Breast epithelium (tissue), 4 donors: ENCODE measurements around the gene IGSF9. TPM values are rescaled to one million over a fixed set of nuclear protein-coding genes. Genes with fewer than 3 reads are reported as not detected.
A peak's percentile ranks its signal among the peaks of the same experiment; 100 is the strongest.

ENCODE experiments used
- DNase-seq, 2 donors: peaks; one replicate each; pipeline ENCODE4 v3.0.0-alpha.2; 2019; ENCODE audit warnings: low spot score in 2 of 2
- H3K27ac ChIP-seq, 2 donors: fragments of 200-600 bp; sonication (generic) in 1 of 2; one replicate each; pipeline ENCODE4 v1.5.1; 2016 to 2019; ENCODE audit warnings: mild to moderate bottlenecking in 1 of 2
- H3K27me3 ChIP-seq, 2 donors: fragments of 200-600 bp; sonication (generic) in 1 of 2; one replicate each; pipeline versions ENCODE4 v1.5.1 to v1.6.0; 2017 to 2019; ENCODE audit warnings: control low read depth in 1 of 2, mild to moderate bottlenecking in 1 of 2
- H3K36me3 ChIP-seq: fragments of 200-600 bp; one replicate; pipeline ENCODE4 v1.5.1; 2019
- H3K4me1 ChIP-seq, 2 donors: fragments of 200-600 bp; sonication (generic); one replicate each; pipeline ENCODE4 v1.5.1; 2016 to 2019; ENCODE audit warnings: control low read depth in 1 of 2
- H3K4me3 ChIP-seq, 3 donors: fragments of 200-600 bp; sonication (generic); 1 replicate in 2 of 3; 2 replicates in 1 of 3; pipeline ENCODE4 v1.5.1; 2016 to 2019; ENCODE audit warnings: mild to moderate bottlenecking in 3 of 3, moderate library complexity in 2 of 3
- H3K9me3 ChIP-seq, 2 donors: fragments of 200-600 bp; sonication (generic) in 1 of 2; one replicate each; pipeline ENCODE4 v1.5.1; 2016 to 2019; ENCODE audit warnings: control low read depth in 1 of 2
- POLR2A ChIP-seq: fragments of 450-650 bp; IDR thresholded peaks from one replicate; pipeline ENCODE4 v1.6.1; 2016; ENCODE audit warnings: antibody characterized with exemption, mild to moderate bottlenecking, moderate library complexity
- POLR2AphosphoS5 ChIP-seq, 3 donors: sonication (generic); formaldehyde crosslinking; IDR thresholded peaks; one replicate each; pipeline ENCODE4 v1.6.1; 2017; ENCODE audit warnings: antibody characterized with exemption in 3 of 3
- intact Hi-C: fragments of 100-400 bp; cut with DNase I; formaldehyde crosslinking; loops from one replicate; pipeline ENCODE4 v1.15.1; 2023; ENCODE audit warnings: low total_unique reads
- total RNA-seq, 3 donors: library from RNA; depleted of rRNA; stranded (reverse); fragments of >200 nt; gene quantifications; one replicate each; pipeline ENCODE4 v1.1.0, GENCODE V29; 2016
- TF ChIP-seq, protein P1 (sequence below), 3 donors: fragments of 450-650 bp; IDR thresholded peaks; one replicate each; pipeline ENCODE4 v1.5.1; 2016 to 2017; ENCODE audit warnings: antibody characterized with exemption in 3 of 3, mild to moderate bottlenecking in 3 of 3, moderate library complexity in 3 of 3

IGSF9 gene
- total RNA-seq, 3 donors from 2014 or later: 5.9 to 8.0 TPM; not detected in 1

DNA sequence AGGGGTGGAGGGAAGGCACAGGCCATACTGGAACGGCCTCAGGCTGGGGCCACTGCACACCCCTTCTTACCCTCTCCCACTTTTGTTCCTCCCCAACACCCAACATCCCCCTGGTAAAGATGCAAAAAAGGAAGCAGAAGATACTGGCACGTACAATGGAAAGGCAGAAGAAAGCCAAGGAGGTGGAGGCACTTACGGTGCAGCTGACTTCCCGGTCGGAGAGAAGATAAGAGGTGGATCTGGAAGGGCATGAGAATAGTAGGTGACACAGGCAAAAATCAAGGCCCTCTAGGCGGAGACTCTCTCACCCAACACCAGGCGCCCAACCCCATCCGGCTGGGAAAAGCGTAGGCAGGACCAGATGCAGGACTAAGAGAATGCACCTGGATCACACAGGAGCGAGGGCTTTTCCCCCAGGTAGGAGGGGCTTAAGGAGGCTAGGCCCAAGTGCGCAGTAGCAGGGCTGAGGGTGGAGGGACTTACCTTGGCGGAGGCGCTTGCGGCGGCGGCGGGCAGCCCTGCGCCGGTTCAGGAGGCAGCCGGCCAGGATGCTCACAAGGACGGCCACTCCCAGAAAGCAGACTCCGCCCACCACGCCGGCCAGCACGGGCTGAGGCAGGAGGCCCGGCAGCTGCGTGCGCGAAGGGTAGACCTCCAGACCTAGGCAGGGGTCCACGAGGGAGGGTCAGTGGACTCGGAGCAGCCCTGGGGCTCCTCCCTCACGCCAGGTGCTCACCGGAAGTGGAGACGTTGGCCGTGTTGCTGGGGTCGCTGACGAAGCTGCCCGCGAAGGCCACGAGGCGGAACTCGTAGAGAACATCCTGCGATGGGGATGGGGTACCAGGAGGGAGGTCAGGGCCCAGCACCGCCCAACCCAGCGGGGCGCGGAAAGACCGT is 16.0 kb downstream of the IGSF9 start:
- Histone ChIP-seq H3K27ac (peak overlapping the region; percentile 19 to 33), H3K4me1 (peaks cover 4 to 7% of the 10 kb centered on the region in 2 donors), H3K4me3 (peak overlapping the region in 2 of 3 donors; percentile 19 to 30), H3K27me3 (no peaks in the 10 kb centered on the region), H3K9me3 (no peaks in the 10 kb centered on the region), H3K36me3 (no peaks in the 10 kb centered on the region)
- intact Hi-C loops: loop anchor here (10.0 kb wide), 1 partner anchor 265 kb away; the partner anchor contains the start of gene CASQ1
- TF ChIP-seq, protein P1, sequence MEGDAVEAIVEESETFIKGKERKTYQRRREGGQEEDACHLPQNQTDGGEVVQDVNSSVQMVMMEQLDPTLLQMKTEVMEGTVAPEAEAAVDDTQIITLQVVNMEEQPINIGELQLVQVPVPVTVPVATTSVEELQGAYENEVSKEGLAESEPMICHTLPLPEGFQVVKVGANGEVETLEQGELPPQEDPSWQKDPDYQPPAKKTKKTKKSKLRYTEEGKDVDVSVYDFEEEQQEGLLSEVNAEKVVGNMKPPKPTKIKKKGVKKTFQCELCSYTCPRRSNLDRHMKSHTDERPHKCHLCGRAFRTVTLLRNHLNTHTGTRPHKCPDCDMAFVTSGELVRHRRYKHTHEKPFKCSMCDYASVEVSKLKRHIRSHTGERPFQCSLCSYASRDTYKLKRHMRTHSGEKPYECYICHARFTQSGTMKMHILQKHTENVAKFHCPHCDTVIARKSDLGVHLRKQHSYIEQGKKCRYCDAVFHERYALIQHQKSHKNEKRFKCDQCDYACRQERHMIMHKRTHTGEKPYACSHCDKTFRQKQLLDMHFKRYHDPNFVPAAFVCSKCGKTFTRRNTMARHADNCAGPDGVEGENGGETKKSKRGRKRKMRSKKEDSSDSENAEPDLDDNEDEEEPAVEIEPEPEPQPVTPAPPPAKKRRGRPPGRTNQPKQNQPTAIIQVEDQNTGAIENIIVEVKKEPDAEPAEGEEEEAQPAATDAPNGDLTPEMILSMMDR (IDR thresholded peaks at IDR 0.05): no peak
- TF ChIP-seq POLR2A (no peak), POLR2AphosphoS5 (IDR thresholded peaks at IDR 0.05) (no peak)
- peak in 1 of 2 donors; percentile 63 for DNase-seq

DNA sequence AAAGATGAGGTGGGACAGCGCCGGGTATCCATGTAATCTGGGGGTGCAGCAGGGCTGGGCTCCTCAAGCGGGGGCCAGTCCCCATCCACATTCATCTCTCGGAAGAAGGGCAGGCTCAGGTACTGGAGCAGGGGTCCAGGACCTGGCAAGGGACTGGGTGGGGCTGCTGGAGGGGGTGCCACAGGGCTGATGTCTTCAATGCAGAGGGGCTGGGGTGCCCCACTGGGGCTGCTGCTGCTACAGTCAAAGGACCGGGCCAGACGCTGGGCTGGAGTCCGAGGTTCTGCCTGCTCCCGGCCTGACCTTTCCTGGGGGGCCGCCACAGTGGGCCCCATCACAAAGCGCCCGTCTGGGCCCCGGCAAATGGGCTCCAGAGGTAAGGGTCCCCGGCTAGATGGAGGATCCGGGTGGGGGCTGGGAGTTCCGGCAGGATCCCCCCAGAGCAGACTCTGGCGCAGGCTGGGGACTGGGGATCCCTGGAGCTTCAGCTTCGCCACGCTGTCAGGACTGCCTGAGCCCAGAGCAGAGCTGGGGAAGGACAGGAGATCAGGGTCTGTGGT is 16.8 kb downstream of the IGSF9 start:
- H3K36me3 ChIP-seq: no peaks in the 10 kb centered on the region
- H3K4me3 ChIP-seq: peak overlapping the region in 1 of 3 donors; percentile 30
- H3K27me3 ChIP-seq: no peaks in the 10 kb centered on the region
- intact Hi-C loops: no loop called here
- peak overlapping the region; percentile 19 to 33 for H3K27ac ChIP-seq
- H3K4me1 ChIP-seq: peaks cover 4 to 7% of the 10 kb centered on the region in 2 donors
- DNase-seq: no peak
- H3K9me3 ChIP-seq: no peaks in the 10 kb centered on the region
- TF ChIP-seq, protein P1 (IDR thresholded peaks at IDR 0.05): no peak
- TF ChIP-seq POLR2AphosphoS5 (IDR thresholded peaks at IDR 0.05): no peak
- no peak for TF ChIP-seq POLR2A

DNA sequence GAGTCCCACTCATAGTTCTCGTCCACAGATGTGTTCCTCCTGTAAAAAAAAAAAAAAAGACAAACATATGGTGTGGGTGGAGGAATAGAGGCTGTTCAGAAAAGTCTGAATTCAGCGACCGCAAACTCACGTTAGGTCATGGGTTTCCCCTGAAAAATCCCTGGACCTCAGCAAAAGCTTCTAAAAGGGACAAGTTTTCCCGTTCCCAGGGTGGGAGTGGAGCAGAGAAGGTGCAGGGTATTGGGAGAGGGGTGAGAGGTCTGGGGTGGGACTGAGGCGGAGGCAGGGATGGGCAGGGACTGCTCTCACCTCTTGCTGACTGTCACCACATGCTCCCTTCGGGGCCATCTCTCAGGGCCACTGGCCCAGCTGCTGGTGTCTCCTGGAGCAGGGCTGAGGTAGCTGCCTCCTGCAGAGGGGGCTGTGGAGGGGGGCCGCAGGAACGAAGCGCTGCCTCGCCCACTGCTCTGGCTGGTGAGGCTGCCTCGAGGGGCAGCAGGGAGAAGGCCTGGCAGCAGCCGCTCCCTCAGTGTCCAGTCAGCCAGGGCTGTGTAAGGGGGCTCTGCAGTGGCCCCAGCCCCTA is 17.5 kb downstream of the IGSF9 start:
- Histone ChIP-seq H3K27ac (peak overlapping the region in 1 of 2 donors; percentile 4), H3K4me3 (no peak overlapping the region), H3K4me1 (peaks cover 6 to 8% of the 10 kb centered on the region in 2 donors), H3K36me3 (no peaks in the 10 kb centered on the region), H3K27me3 (no peaks in the 10 kb centered on the region), H3K9me3 (no peaks in the 10 kb centered on the region)
- intact Hi-C loops: no loop called here
- DNase-seq: no peak
- no peak for TF ChIP-seq POLR2A
- TF ChIP-seq POLR2AphosphoS5 (IDR thresholded peaks at IDR 0.05): no peak
- TF ChIP-seq, protein P1 (IDR thresholded peaks at IDR 0.05): no peak

DNA sequence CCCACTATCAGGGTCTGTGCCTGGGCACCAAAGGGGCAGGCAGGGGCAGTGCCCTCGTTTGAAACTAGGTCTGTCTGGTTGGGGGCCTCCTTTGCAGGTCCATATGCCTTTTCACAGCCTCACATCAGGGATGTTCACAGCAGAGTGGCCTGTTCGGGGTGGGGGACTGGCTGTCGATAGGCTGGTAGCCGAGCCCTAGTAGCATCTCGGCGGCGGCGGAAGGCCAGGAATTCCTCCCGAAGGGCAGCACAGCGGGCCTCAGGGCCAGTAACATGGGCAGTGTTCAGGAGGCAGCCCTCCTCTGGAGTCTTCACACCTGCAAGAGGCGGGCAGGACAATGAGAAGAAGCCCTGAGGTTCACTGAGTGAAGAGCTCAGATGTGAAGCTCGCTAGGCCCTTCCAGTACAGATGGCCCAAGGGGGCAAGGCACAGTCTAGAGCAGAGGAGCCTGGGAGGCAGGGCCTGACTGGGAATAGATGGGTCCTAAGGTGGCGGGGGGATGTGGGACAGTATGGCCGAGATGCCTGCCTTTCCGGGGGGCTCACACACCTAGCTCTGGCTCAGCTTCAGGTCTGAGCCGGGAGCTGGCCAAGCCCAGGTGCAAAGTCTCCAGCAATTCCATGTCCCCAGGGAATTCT is 18.1 kb downstream of the IGSF9 start:
- H3K4me1 ChIP-seq: peaks cover 10 to 14% of the 10 kb centered on the region in 2 donors
- peak overlapping the region in 1 of 2 donors; percentile 4 for H3K27ac ChIP-seq
- no peak for TF ChIP-seq POLR2AphosphoS5 (IDR thresholded peaks at IDR 0.05)
- TF ChIP-seq, protein P1 (IDR thresholded peaks at IDR 0.05): no peak
- no peak for TF ChIP-seq POLR2A
- no peaks in the 10 kb centered on the region for H3K27me3 ChIP-seq
- H3K36me3 ChIP-seq: no peaks in the 10 kb centered on the region
- intact Hi-C loops: no loop called here
- no peaks in the 10 kb centered on the region for H3K9me3 ChIP-seq
- no peak for DNase-seq
- H3K4me3 ChIP-seq: no peak overlapping the region
